ENCODE measurements around the gene SULF2.

SULF2 gene

GRCh38 chr20:47775841-47776240 is 9.4 kb downstream of the SULF2 start:
- TF ChIP-seq, protein P1, sequence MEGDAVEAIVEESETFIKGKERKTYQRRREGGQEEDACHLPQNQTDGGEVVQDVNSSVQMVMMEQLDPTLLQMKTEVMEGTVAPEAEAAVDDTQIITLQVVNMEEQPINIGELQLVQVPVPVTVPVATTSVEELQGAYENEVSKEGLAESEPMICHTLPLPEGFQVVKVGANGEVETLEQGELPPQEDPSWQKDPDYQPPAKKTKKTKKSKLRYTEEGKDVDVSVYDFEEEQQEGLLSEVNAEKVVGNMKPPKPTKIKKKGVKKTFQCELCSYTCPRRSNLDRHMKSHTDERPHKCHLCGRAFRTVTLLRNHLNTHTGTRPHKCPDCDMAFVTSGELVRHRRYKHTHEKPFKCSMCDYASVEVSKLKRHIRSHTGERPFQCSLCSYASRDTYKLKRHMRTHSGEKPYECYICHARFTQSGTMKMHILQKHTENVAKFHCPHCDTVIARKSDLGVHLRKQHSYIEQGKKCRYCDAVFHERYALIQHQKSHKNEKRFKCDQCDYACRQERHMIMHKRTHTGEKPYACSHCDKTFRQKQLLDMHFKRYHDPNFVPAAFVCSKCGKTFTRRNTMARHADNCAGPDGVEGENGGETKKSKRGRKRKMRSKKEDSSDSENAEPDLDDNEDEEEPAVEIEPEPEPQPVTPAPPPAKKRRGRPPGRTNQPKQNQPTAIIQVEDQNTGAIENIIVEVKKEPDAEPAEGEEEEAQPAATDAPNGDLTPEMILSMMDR (IDR thresholded peaks at IDR 0.05) = no peak
- H3K9me3 ChIP-seq (ENCODE audit: control insufficient read depth, low read length) = no peaks in the 10 kb centered on the region

DNA sequence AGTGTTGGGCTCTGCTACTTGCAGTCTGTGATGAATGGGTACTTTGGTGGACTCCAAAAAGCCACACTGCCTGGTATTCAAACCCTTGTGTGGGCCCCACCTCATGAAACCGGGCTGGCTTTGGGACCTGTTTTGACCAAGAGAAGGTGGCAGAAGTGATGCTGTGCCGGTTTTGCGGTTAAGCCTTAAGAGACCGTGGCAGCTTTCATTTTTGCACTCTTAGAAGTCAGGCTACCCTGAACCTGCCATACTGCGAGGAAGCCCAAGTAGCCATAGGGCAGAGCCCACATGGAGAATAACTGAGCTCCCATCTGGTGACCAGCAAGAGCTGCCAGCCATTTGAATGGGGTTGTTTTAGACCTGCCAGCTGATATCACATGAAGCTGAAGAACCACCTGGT is 10.2 kb downstream of the SULF2 start:
- TF ChIP-seq, protein P1 (IDR thresholded peaks at IDR 0.05) = no peak
- no peak overlapping the region for H3K27ac ChIP-seq
- H3K4me2 ChIP-seq (ENCODE audit: low read length) = no peak overlapping the region
- no peak overlapping the region for H3K4me3 ChIP-seq (ENCODE audit: low read depth, low read length)
- H3K36me3 ChIP-seq (ENCODE audit: control insufficient read depth, insufficient read depth, low read length) = no peaks in the 10 kb centered on the region
- H3K27me3 ChIP-seq (ENCODE audit: control insufficient read depth, insufficient read depth, low read length) = no peaks in the 10 kb centered on the region
- H3K9ac ChIP-seq = no peak overlapping the region
- H3K79me2 ChIP-seq = peaks cover 2% of the 10 kb centered on the region
- H2AFZ ChIP-seq = no peak overlapping the region
- no peaks in the 10 kb centered on the region for H3K4me1 ChIP-seq
- no peaks in the 10 kb centered on the region for H3K9me3 ChIP-seq (ENCODE audit: control insufficient read depth, low read length)

More at GRCh38 chr20:47775841-47776240, 9.4 kb downstream of the SULF2 start:
- no peaks in the 10 kb centered on the region for H3K4me1 ChIP-seq
- H3K27me3 ChIP-seq (ENCODE audit: control insufficient read depth, insufficient read depth, low read length) = no peaks in the 10 kb centered on the region
- H3K36me3 ChIP-seq (ENCODE audit: control insufficient read depth, insufficient read depth, low read length) = no peaks in the 10 kb centered on the region
- no peak overlapping the region for H3K9ac ChIP-seq
- H3K4me3 ChIP-seq (ENCODE audit: low read depth, low read length) = no peak overlapping the region
- H3K79me2 ChIP-seq = peaks cover 1% of the 10 kb centered on the region
- no peak overlapping the region for H3K27ac ChIP-seq
- no peak overlapping the region for H2AFZ ChIP-seq
- no peak overlapping the region for H3K4me2 ChIP-seq (ENCODE audit: low read length)

DNA sequence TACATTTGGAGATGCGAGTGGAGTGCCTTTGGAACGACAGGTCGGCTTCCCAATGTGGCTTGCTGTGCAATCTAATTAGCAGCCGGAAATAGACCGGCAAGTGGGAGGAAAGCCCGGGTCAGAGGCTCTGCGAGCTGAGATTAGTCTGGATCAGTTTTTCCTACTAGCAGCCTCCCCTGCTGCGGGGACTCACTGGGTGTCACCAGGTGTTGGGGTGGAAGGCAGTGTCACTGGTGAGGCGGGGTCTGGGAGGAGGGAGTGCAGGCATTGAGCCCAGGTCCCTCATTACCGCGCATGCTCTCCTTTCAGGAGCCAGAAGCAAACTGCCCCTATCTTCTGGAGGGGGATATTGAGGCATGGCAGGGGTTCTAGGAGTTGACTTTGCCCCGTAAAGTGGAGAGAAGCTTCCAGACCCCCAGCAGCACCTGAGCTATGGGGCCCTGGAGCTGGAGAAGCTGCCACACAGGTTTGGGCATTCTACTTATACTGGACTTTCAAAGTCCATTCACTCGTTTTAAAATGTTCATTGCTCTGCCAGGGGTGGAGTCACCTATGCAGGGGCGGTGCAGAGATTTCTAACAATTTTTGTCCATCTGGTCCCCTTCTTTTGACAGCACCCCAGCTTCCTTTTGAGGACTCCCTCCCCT is 11.0 kb downstream of the SULF2 start:
- no peak overlapping the region for H2AFZ ChIP-seq
- H3K27me3 ChIP-seq (ENCODE audit: control insufficient read depth, insufficient read depth, low read length) = no peaks in the 10 kb centered on the region
- H3K9me3 ChIP-seq (ENCODE audit: control insufficient read depth, low read length) = no peaks in the 10 kb centered on the region
- H3K36me3 ChIP-seq (ENCODE audit: control insufficient read depth, insufficient read depth, low read length) = no peaks in the 10 kb centered on the region
- H3K4me3 ChIP-seq (ENCODE audit: low read depth, low read length) = no peak overlapping the region
- H3K4me1 ChIP-seq = no peaks in the 10 kb centered on the region
- peaks cover 2% of the 10 kb centered on the region for H3K79me2 ChIP-seq
- TF ChIP-seq, protein P1 (IDR thresholded peaks at IDR 0.05) = no peak
- no peak overlapping the region for H3K9ac ChIP-seq
- peak overlapping the region; percentile 21 for H3K27ac ChIP-seq
- H3K4me2 ChIP-seq (ENCODE audit: low read length) = no peak overlapping the region

GRCh38 chr20:47773371-47773786 is 11.9 kb downstream of the SULF2 start:
- Histone ChIP-seq H2AFZ (no peak overlapping the region), H3K9me3 (ENCODE audit: control insufficient read depth, low read length) (no peaks in the 10 kb centered on the region), H3K79me2 (peaks cover 2% of the 10 kb centered on the region), H3K4me1 (no peaks in the 10 kb centered on the region), H3K4me2 (ENCODE audit: low read length) (no peak overlapping the region), H3K27me3 (ENCODE audit: control insufficient read depth, insufficient read depth, low read length) (no peaks in the 10 kb centered on the region), H3K9ac (no peak overlapping the region), H3K4me3 (ENCODE audit: low read depth, low read length) (no peak overlapping the region), H3K27ac (peak overlapping the region; percentile 21), H3K36me3 (ENCODE audit: control insufficient read depth, insufficient read depth, low read length) (no peaks in the 10 kb centered on the region)
- TF ChIP-seq, protein P1 (IDR thresholded peaks at IDR 0.05) = no peak

DNA sequence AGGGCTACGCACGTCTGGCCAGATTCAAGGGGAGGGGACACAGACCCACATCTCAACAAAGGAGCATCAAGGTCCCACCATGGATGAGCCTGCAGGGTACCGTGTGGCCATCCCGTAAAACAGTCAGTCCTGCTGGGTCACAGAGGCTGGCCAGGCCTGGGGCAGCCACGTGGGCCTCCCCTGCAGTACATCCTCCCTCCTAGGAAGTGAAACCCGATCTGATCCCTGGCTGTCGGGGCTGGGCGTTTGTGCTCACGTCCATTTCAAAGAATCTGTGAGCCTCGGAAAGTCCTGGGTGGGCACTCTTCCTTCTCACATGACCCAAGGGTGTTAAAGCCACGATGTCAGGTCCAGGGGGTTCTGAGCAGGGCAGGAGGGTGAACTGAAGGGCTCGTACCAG is 14.3 kb downstream of the SULF2 start:
- Histone ChIP-seq H3K79me2 (peaks cover 2% of the 10 kb centered on the region), H3K9me3 (ENCODE audit: control insufficient read depth, low read length) (no peaks in the 10 kb centered on the region), H3K4me2 (ENCODE audit: low read length) (no peak overlapping the region), H3K9ac (no peak overlapping the region), H3K36me3 (ENCODE audit: control insufficient read depth, insufficient read depth, low read length) (no peaks in the 10 kb centered on the region), H3K4me1 (no peaks in the 10 kb centered on the region), H2AFZ (no peak overlapping the region), H3K27me3 (ENCODE audit: control insufficient read depth, insufficient read depth, low read length) (peaks cover 2% of the 10 kb centered on the region), H3K27ac (no peak overlapping the region), H3K4me3 (ENCODE audit: low read depth, low read length) (no peak overlapping the region)
- TF ChIP-seq, protein P1 (IDR thresholded peaks at IDR 0.05) = no peak

Measured in parathyroid adenoma (tissue), 2 donors.